HCT116 (cell line): Measurements from ENCODE around the gene GRK5.

Experiments used
- ELF1 ChIP-seq: IDR thresholded peaks from 2 replicates; pipeline ENCODE4 v1.6.1; 2012; ENCODE audit warnings: low read depth, borderline replicate concordance
- POLR2A ChIP-seq: IDR thresholded peaks from 2 replicates; pipeline ENCODE4 v1.7.0; 2011; ENCODE audit warnings: borderline replicate concordance; ENCODE audit not compliant: insufficient read depth, insufficient read length; ENCODE audit errors: extremely low read depth
- SRF ChIP-seq: IDR thresholded peaks from 2 replicates; pipeline ENCODE4 v1.6.1; 2012; ENCODE audit warnings: low read depth

GRCh38 chr10:119375574-119376272 is 168.4 kb downstream of the GRK5 start:
- TF ChIP-seq POLR2A, result no peak
- no peak for TF ChIP-seq SRF
- TF ChIP-seq ELF1, result no peak
